ENCODE measurements around the gene SLC30A4. TPM values are rescaled to one million over a fixed set of nuclear protein-coding genes. Genes with fewer than 3 reads are reported as not detected.

SLC30A4 gene
- total and polyA plus RNA-seq, 8 donors: 5.1 to 7.6 (median 6.9) TPM

- intact Hi-C loops (cut with DNase I): loop anchor here in 1 of 2 donors (5.0 kb wide), 1 partner anchor 157 kb away; no protein-coding TSS in a partner anchor
- H3K27me3 ChIP-seq: peaks cover 0 to 3% of the 10 kb centered on the region in 2 donors
- peak; percentile 55 for ATAC-seq
- H3K36me3 ChIP-seq: no peaks in the 10 kb centered on the region
- TF ChIP-seq CTCF (IDR thresholded peaks at IDR 0.05): no peak
- H3K9me3 ChIP-seq: no peaks in the 10 kb centered on the region
- peaks cover 6 to 61% of the 10 kb centered on the region in 2 donors for H3K4me1 ChIP-seq
- H3K4me3 ChIP-seq: no peak overlapping the region
- H3K27ac ChIP-seq: peak overlapping the region; percentile 59 to 83
- DNase-seq: peak in 3 of 4 donors; percentile 41 to 90 (median 89)
Measured at GRCh38 chr15:45454814-45455213, 67.7 kb downstream of the SLC30A4 start.

- ATAC-seq (no peak), DNase-seq (no peak)
- Histone ChIP-seq H3K27ac (no peak overlapping the region), H3K27me3 (no peaks in the 10 kb centered on the region), H3K36me3 (no peaks in the 10 kb centered on the region), H3K4me1 (peaks cover 13 to 69% of the 10 kb centered on the region in 2 donors), H3K4me3 (peak overlapping the region in 1 of 2 donors; percentile 30), H3K9me3 (no peaks in the 10 kb centered on the region)
- TF ChIP-seq CTCF (IDR thresholded peaks at IDR 0.05): no peak
- intact Hi-C loops (cut with DNase I): no loop called here
Measured at GRCh38 chr15:45451265-45451664, 71.3 kb downstream of the SLC30A4 start.

- ATAC-seq: peak; percentile 85
- H3K27ac ChIP-seq: peak overlapping the region; percentile 15 to 18
- H3K4me1 ChIP-seq: peaks cover 10 to 67% of the 10 kb centered on the region in 2 donors
- H3K4me3 ChIP-seq: peak overlapping the region in 1 of 2 donors; percentile 30
- TF ChIP-seq CTCF (IDR thresholded peaks at IDR 0.05): no peak
- DNase-seq: peak in 3 of 4 donors; percentile 61 to 89 (median 82)
- H3K27me3 ChIP-seq: no peaks in the 10 kb centered on the region
- no peaks in the 10 kb centered on the region for H3K9me3 ChIP-seq
- H3K36me3 ChIP-seq: no peaks in the 10 kb centered on the region
- intact Hi-C loops (cut with DNase I): no loop called here
Measured at GRCh38 chr15:45449916-45450867, 72.4 kb downstream of the SLC30A4 start.

- peak overlapping the region in 1 of 2 donors; percentile 30 for H3K4me3 ChIP-seq
- intact Hi-C loops (cut with DNase I): no loop called here
- no peaks in the 10 kb centered on the region for H3K27me3 ChIP-seq
- ATAC-seq: no peak
- TF ChIP-seq CTCF (IDR thresholded peaks at IDR 0.05): no peak
- peak overlapping the region in 1 of 2 donors; percentile 27 for H3K27ac ChIP-seq
- no peaks in the 10 kb centered on the region for H3K36me3 ChIP-seq
- H3K4me1 ChIP-seq: peaks cover 7 to 63% of the 10 kb centered on the region in 2 donors
- DNase-seq: no peak
- H3K9me3 ChIP-seq: no peaks in the 10 kb centered on the region
Measured at GRCh38 chr15:45449395-45449794, 73.2 kb downstream of the SLC30A4 start.

All from left lung (tissue), 10 donors.